Thymus (tissue), 11 donors: ENCODE measurements around the gene VASN. TPM values are rescaled to one million over a fixed set of nuclear protein-coding genes. Genes with fewer than 3 reads are reported as not detected.

Source experiments
- DNase-seq, 9 donors: peaks; one replicate each; pipeline ENCODE4 v3.0.0-alpha.2; 2013; ENCODE audit warnings: low spot score in 9 of 9, low read depth in 6 of 9, missing footprints in 1 of 9
- H3K27ac ChIP-seq, 2 donors: one replicate each; pipeline ENCODE4 v1.5.1; 2013; ENCODE audit warnings: control low read depth in 1 of 2, low read depth in 1 of 2, low read length in 1 of 2, mild to moderate bottlenecking in 1 of 2, moderate library complexity in 1 of 2
- H3K27me3 ChIP-seq, 2 donors: one replicate each; pipeline ENCODE4 v1.5.1; 2013; ENCODE audit warnings: low read length in 1 of 2; ENCODE audit not compliant: control insufficient read depth in 2 of 2, insufficient read depth in 1 of 2
- H3K36me3 ChIP-seq, 2 donors: one replicate each; pipeline ENCODE4 v1.5.1; 2013; ENCODE audit warnings: low read length in 1 of 2, mild to moderate bottlenecking in 1 of 2, moderate library complexity in 1 of 2; ENCODE audit not compliant: control insufficient read depth in 2 of 2, insufficient read depth in 2 of 2
- H3K4me1 ChIP-seq, 2 donors: one replicate each; pipeline ENCODE4 v1.5.1; 2013; ENCODE audit warnings: low read length in 2 of 2; ENCODE audit not compliant: control insufficient read depth in 2 of 2, insufficient read depth in 2 of 2
- H3K4me3 ChIP-seq, 2 donors: one replicate each; pipeline ENCODE4 v1.5.1; 2013; ENCODE audit warnings: low read length in 2 of 2, control low read depth in 1 of 2, mild to moderate bottlenecking in 1 of 2
- H3K9me3 ChIP-seq, 2 donors: one replicate each; pipeline ENCODE4 v1.5.1; 2013; ENCODE audit warnings: low read length in 1 of 2, mild to moderate bottlenecking in 1 of 2; ENCODE audit not compliant: control insufficient read depth in 2 of 2, insufficient read depth in 1 of 2
- WGBS: extraction: QIAGEN DNeasy Blood & Tissue Kit; methylation state at CpG from one replicate; pipeline ENCODE4 v1.1.7; 2013; 5-methylcytosine and 5-hydroxymethylcytosine counted together
- polyA plus RNA-seq: library from polyadenylated mRNA; stranded (reverse); fragments of 200-250 nt; gene quantifications from one replicate; pipeline ENCODE4 v1.2.3, GENCODE V29; 2013
- total RNA-seq: library from RNA; stranded (reverse); fragments of 120-200 nt; gene quantifications from one replicate; pipeline ENCODE4 v1.2.4, GENCODE V29; 2013
- donor health status: healthy.

VASN gene
- total and polyA plus RNA-seq, 2 donors: 1.2 to 3.6 TPM

DNA sequence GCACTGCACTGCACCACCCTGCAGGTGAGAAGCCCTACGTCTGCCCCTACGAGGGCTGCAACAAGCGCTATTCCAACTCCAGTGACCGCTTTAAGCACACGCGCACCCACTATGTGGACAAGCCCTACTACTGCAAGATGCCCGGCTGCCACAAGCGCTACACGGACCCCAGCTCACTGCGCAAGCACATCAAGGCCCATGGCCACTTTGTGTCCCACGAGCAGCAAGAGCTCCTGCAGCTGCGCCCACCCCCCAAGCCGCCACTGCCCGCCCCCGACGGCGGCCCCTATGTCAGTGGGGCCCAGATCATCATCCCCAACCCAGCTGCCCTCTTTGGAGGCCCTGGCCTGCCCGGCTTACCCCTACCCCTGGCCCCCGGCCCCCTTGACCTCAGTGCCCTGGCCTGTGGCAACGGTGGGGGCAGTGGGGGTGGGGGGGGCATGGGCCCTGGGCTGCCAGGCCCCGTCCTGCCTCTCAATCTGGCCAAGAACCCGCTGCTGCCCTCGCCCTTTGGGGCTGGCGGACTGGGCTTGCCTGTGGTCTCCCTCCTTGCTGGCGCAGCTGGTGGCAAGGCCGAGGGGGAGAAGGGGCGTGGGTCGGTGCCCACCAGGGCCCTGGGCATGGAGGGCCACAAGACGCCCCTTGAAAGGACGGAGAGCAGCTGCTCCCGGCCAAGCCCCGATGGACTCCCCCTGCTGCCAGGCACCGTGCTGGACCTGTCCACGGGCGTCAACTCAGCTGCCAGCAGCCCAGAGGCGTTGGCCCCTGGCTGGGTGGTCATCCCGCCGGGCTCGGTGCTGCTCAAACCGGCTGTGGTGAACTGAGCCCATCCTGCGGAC lies 34.7 kb upstream of the VASN start:
- DNase-seq: no peak
- no peak overlapping the region for H3K4me3 ChIP-seq
- no peaks in the 10 kb centered on the region for H3K4me1 ChIP-seq
- H3K36me3 ChIP-seq: peaks cover 23 to 32% of the 10 kb centered on the region in 2 donors
- H3K27ac ChIP-seq: no peak overlapping the region
- no peaks in the 10 kb centered on the region for H3K9me3 ChIP-seq
- H3K27me3 ChIP-seq: no peaks in the 10 kb centered on the region
- WGBS: 96% methylated on average over 41 of the region's 41 CpGs

DNA sequence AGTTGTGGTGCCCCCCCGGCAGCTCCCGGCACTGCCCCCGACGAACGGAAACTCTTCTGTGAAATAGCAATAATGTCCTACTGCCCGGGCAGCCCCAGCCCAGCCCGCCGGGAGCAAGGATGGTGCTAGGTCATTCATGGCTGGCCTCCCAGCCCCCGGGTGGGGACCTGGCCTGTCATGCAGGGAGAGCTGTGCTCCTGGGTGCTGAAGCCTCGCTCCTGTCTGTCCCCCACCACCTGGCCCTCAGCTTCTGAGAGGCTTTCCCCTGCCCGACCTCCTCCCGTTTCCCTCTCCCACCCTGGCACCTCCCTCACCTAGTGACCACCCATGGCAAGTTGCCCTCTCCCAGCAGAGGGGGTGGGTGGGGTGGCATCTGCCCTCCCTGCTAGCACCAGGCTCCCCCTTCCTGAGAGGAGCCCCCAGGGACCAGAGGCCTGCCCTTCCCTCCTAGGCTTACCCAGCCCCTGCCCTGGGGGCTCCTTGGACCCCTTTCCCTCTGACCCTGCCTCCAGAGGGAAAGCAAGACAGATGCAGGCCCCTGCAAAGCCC lies 34.0 kb upstream of the VASN start:
- no peaks in the 10 kb centered on the region for H3K9me3 ChIP-seq
- no peak overlapping the region for H3K4me3 ChIP-seq
- H3K4me1 ChIP-seq: no peaks in the 10 kb centered on the region
- no peak for DNase-seq
- no peak overlapping the region for H3K27ac ChIP-seq
- peaks cover 23 to 32% of the 10 kb centered on the region in 2 donors for H3K36me3 ChIP-seq
- WGBS: 91% methylated on average over 12 of the region's 12 CpGs
- H3K27me3 ChIP-seq: no peaks in the 10 kb centered on the region

DNA sequence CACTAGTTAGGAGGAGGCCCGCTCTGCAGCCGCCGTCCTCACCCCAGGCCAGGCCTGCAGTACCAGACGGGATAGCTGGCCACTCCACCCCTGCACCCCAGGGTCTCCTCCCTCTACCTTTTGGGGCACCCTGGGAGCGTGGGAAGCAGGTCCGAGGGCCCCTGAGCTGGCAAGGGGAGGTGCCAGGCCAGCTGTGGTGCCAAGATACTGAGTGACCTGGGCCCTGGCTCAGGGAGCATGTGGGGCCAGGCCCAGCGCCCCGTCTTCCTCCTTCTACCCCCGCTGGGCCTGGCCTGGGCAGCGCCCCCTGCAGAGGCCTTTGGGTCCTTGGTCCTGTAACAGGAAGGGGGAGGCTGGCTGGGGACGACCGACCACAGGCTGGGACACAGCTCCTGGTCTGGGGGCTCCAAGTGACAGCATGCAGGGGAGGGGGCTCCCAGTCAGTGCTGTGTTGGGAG lies 33.5 kb upstream of the VASN start:
- DNase-seq: no peak
- Histone ChIP-seq H3K27me3 (no peaks in the 10 kb centered on the region), H3K36me3 (peaks cover 23 to 35% of the 10 kb centered on the region in 2 donors), H3K27ac (no peak overlapping the region), H3K9me3 (no peaks in the 10 kb centered on the region), H3K4me3 (no peak overlapping the region), H3K4me1 (no peaks in the 10 kb centered on the region)
- WGBS: 97% methylated on average over 12 of the region's 12 CpGs

DNA sequence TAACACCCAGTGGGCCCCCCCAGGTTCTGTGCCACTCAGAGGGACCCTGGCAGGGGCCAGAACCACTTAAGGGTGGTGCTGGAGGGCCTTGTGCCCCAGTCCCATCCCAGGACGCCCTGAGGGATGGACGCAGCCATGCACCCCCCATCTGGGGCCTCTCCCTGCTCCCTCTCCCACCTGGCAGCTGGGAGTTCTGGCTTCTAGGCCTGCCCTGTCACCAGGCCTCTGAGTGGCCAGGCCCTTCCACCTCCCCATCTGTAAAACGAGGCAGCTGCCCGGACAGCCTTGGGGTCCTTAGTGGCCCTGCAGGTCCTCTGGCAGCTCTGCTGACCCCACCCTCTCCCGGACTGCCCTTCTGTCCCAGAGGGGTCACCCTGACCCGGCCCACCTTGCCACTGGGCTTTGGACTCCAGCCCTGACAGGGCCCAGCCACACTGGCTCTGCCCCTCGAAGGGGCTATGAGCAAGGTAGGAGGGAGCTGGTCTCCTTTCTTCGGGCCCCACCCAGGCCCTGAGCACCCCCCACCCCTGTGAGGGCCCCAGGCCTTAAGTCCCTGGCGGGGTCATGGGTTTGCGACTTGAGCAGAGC lies 32.8 kb upstream of the VASN start:
- H3K27me3 ChIP-seq: no peaks in the 10 kb centered on the region
- H3K27ac ChIP-seq: no peak overlapping the region
- DNase-seq: no peak
- H3K4me1 ChIP-seq: no peaks in the 10 kb centered on the region
- peaks cover 23 to 38% of the 10 kb centered on the region in 2 donors for H3K36me3 ChIP-seq
- H3K4me3 ChIP-seq: no peak overlapping the region
- no peaks in the 10 kb centered on the region for H3K9me3 ChIP-seq
- 98% methylated on average over 10 of the region's 10 CpGs for WGBS

DNA sequence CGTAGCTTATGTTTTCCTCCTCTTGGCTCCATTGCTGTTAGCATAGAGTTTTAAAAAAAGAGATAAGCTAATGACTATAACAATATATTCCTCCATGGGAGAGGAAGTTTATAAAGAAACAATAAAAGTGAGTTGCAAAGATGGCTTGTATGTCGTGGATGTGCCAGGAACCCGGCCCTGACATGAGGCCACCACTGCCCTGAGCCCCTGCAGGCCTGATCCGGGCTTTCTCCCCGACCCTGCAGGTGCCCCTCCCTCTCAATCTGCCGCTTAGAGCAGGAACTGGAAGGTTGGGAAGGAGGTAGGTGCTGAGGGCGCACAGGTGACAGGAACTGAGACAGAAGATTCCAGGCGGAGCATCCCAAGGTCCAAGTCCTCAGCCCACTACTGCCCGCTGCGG lies 32.2 kb upstream of the VASN start:
- Histone ChIP-seq H3K27me3 (no peaks in the 10 kb centered on the region), H3K36me3 (peaks cover 23 to 38% of the 10 kb centered on the region in 2 donors), H3K27ac (no peak overlapping the region), H3K4me3 (no peak overlapping the region), H3K9me3 (peaks cover 0 to 3% of the 10 kb centered on the region in 2 donors), H3K4me1 (no peaks in the 10 kb centered on the region)
- DNase-seq: no peak
- 97% methylated on average over 10 of the region's 10 CpGs for WGBS

DNA sequence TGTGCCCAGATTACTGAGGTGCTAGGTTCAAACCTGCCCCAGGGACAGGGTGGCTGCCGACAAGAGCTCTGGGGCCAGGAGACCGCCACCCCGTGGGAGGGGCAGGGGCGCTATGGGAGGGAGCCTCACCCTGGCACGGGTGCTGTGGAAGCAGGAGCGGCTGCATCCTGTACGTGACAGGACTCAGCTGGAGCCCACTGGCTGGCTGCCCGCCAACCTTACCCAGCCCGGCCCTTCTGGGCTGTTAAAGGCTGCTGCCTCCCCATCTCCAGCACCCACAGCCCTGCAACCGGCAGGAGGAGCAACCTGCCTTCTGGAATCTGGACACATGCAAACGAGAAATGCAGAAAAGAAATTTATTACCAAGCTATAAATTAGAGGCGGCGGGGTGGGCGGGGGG lies 31.7 kb upstream of the VASN start:
- H3K27ac ChIP-seq: no peak overlapping the region
- no peaks in the 10 kb centered on the region for H3K27me3 ChIP-seq
- 73% methylated on average over 14 of the region's 14 CpGs for WGBS
- no peak overlapping the region for H3K4me3 ChIP-seq
- H3K36me3 ChIP-seq: peaks cover 23 to 38% of the 10 kb centered on the region in 2 donors
- DNase-seq: no peak
- peaks cover 0 to 4% of the 10 kb centered on the region in 2 donors for H3K9me3 ChIP-seq
- no peaks in the 10 kb centered on the region for H3K4me1 ChIP-seq

DNA sequence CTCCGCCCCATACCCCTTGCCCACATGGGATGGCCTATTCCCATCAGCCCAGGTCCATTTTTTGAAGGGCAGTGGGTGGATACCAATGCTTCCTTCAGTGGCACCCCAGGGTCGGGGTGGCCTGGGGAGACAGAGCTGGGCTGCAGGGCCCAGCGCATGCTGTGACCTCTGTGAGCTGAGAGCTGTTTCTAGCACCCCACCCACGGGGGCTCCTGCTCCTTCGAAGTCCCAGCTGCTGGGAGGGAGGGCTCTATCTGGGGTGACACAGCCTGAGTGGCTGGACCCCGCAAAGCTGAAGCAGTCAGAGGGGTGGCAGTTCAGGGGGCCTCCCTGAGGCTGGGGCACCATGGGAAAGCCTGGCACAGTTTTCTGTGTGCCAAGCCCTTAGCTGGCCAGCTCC lies 31.2 kb upstream of the VASN start:
- H3K9me3 ChIP-seq: peaks cover 0 to 4% of the 10 kb centered on the region in 2 donors
- H3K4me1 ChIP-seq: no peaks in the 10 kb centered on the region
- H3K36me3 ChIP-seq: peaks cover 23 to 38% of the 10 kb centered on the region in 2 donors
- H3K4me3 ChIP-seq: no peak overlapping the region
- no peak for DNase-seq
- H3K27me3 ChIP-seq: no peaks in the 10 kb centered on the region
- H3K27ac ChIP-seq: no peak overlapping the region
- WGBS: 95% methylated on average over 6 of the region's 6 CpGs

DNA sequence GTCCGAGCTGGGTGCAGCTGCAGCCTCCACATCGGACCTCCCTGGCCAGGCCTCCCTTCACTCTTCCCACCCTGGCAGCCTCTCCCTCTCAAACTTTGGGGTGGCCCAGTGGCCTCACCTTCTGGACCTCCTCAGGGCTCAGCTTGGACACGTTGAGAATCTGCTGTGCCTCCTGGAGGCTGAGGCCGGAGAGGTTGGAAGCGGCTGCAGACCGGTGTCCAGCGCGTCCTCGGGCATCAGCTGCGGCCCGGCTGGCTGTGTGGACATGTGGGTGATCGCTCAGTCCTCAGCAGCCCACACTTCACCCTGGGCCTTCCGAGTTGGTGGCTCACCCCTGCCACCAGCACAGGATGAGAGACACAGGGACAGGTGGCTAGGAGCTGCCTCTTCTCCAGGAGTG lies 30.4 kb upstream of the VASN start:
- WGBS: 98% methylated on average over 13 of the region's 13 CpGs
- Histone ChIP-seq H3K27me3 (no peaks in the 10 kb centered on the region), H3K4me1 (no peaks in the 10 kb centered on the region), H3K36me3 (peaks cover 23 to 41% of the 10 kb centered on the region in 2 donors), H3K9me3 (peaks cover 0 to 4% of the 10 kb centered on the region in 2 donors), H3K27ac (no peak overlapping the region), H3K4me3 (no peak overlapping the region)
- no peak for DNase-seq
